HG02678 (cell line): ENCODE results near the gene CCND1.
"Not testable (repeated sequence)": the region's sequence is repeated elsewhere in the genome, so short reads cannot be mapped to it uniquely, and the experiment has no call there.

ENCODE experiments used
- ATAC-seq: cut with Tn5 transposase; IDR thresholded peaks from one replicate; pipeline ENCODE4 v1.9.1; 2021; ENCODE audit warnings: mild to moderate bottlenecking, moderate library complexity; ENCODE audit not compliant: unreplicated experiment

Gene CCND1

DNA sequence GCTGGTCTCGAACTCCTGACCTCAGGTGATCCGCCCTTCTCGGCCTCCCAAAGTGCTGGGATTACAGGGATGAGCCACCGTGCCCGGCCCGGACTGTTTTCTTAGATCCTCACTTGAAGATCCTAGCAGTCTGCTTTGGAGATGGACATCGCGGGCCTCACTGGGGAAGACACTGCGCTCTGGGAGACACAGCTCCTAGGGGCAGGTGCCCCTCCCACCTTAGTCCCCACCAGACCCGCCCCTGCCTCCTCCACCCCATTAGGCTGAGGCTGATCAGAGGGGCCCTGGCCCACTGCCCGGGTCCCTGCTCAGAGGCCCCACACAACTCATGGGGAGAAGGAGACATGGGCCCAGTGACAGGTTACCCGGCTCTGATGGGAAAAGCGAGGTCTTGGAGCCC, 45.5 kb downstream of the CCND1 start:
- no peak for ATAC-seq

- ATAC-seq = no peak
Observed at GRCh38 chr11:69686856-69687255, 45.9 kb downstream of the CCND1 start.

- ATAC-seq = not testable (repeated sequence)
Observed at GRCh38 chr11:69687969-69688771, 47.2 kb downstream of the CCND1 start.

DNA sequence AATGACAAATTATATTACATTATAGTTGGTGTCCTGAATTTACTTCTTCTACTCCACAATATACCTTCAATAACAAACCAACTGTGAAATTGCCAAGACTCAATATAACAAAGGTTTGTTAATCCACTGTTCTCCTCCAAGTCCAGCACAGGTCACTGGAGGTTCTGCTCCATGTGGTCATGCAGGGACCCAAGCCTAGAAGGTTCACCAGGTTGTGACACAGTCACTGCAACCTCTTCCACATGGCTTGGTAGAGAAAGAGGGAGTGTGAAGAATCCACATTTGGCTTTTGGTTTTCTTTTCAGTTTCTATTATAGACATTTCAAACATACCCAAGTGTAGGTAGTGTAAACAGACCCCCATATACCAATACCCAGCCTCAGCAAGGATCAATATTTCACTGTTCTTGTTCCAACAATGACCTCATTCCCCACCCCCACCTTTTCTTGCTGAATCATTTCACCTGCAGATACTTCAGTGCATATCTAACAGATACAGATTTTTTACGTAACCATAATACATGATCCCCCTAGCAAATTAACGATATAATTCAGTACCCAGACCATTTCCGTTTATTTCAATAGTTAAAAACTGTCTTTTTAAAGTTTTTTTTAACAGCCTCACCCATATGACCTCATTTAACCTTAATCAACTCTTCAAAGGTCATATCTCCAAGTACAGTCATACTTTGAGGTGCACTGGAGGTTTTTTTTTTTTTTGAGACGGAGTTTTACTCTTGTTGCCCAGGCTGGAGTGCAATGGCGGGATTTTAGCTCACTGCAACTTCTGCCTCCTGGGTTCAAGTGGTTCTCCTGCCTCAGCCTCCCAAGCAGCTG, 48.7 kb downstream of the CCND1 start:
- ATAC-seq = no peak

- no peak for ATAC-seq
Observed at GRCh38 chr11:69691463-69691862, 50.5 kb downstream of the CCND1 start.

DNA sequence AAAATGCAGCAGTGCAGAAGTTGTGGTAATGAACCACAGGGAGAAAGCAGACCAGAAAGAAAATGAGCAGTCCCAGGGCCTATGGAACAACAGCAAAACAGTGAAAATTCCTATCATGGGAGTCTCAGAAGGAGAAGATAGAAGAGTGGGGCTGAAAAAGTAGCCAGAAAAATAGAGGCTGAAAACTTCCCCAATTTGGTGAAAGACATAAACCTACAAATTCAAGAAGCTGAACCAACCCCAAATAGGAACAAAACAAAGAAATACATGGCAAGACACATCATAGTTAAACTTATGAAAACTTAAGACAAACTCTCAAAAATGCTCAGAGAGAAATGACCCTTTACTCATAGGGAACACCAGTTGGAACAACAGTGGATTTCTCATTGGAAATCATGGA, 51.5 kb downstream of the CCND1 start:
- no peak for ATAC-seq

- ATAC-seq = no peak
Observed at GRCh38 chr11:69694781-69695180, 53.8 kb downstream of the CCND1 start.

DNA sequence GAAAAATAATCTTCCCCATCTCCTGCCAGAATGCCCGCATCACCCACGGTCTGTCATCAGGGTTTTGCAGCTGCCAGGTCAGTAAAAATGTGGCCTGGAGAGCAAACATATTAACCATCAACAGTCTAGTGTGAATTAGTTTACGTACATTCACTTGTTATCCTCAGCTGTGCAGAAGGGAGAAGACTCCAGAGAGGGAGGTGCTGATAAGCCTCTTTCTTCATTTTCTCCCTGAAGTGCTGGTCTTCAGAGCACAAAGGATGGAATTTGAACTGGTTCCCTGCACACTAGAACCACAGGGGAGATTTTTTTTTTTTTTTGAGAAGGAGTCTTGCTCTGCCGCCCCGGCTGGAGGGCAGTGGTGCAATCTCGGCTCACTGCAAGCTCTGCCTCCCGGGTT, 54.6 kb downstream of the CCND1 start:
- ATAC-seq = no peak

DNA sequence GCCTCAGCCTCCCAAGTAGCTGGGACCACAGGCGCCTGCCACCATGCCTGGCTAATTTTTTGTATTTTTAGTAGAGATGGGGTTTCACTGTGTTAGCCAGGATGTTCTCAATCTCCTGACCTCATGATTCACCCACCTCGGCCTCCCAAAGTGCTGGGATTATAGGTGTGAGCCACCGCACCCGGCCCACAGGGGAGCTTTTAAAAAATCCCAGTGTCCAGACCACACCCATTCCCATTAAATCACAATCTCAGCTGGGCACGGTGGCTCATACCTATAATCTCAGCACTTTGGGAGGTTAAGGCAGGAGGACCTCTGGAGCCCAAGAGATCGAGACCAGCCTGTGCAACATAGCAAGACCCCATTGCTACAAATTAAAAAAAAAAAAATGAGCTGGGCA, 55.0 kb downstream of the CCND1 start:
- not testable (repeated sequence) for ATAC-seq

DNA sequence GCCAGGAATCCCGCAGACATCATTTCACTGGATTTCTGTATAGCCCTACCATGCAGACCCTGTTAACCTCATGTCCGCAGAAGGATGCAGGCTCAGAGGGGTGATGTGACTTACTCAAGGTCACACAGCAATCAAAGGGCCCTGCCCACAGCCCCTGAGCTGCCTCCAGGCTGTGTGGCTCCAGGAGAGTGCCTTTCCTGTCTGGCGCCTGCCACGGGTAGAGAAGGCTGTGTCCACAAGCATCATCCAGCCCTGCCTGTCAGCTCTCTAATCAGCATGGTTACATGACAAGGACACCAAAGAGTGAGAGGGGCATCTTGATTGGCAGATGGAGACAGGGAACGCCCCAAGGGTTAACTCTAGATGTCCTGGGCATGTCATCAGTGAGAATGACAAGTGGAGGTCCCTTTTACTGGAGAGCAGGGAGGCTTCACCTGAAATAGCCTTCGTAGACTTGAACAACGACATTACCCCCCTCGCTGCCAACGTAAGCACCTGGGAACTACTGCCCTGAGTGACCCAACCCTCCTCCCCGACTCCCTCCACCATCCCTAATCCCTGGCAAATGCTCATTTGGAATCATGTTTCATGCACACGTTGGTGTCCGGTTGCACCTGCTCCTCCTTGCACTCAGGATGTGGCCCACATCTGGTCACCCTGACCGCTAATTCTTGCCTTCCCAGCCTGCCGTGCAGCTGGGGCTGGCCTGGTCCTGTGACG, 56.0 kb downstream of the CCND1 start:
- ATAC-seq = no peak

GRCh38 chr11:69697469-69697843, 56.5 kb downstream of the CCND1 start:
- ATAC-seq = no peak

GRCh38 chr11:69697861-69698260, 56.9 kb downstream of the CCND1 start:
- no peak for ATAC-seq

DNA sequence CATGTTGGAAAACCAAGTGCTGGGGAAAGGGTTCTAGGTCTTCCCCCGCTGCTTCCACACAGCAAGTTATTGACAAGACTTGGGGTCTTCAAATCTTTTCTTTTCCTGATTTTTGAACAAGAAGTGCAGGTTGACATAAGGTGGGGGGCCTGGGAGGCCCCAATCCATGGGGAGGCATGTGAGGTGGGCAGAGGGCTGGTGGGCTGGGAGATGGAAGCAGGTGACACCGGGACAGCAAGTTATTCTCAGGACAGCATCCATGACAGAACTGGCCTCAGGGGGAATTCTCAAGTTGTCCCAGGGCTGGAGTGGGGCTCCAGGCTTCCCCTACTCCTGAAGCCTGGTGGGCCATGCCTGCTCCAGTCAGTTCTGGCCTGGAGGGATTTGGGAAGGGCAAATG, 57.4 kb downstream of the CCND1 start:
- ATAC-seq = no peak

DNA sequence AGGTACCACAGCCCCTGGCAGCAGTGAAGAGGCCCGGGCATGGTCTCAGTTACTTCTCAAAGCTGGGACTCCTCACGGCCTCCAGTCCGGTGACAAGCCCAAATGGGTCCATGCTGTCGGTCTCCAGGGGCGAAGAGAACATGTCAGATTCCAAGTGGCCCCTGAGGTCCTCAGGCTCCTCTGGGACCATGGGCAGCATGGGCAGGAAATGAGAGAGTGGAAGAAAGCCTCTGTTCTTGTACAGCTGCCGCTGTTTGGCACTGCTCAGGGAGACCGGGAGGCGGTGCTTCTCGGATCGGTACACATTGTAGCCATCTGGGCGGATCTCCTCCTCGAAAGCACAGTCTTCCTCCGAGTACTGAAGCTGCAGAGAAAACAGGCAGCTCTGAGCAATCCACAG, 58.3 kb downstream of the CCND1 start:
- ATAC-seq = no peak

DNA sequence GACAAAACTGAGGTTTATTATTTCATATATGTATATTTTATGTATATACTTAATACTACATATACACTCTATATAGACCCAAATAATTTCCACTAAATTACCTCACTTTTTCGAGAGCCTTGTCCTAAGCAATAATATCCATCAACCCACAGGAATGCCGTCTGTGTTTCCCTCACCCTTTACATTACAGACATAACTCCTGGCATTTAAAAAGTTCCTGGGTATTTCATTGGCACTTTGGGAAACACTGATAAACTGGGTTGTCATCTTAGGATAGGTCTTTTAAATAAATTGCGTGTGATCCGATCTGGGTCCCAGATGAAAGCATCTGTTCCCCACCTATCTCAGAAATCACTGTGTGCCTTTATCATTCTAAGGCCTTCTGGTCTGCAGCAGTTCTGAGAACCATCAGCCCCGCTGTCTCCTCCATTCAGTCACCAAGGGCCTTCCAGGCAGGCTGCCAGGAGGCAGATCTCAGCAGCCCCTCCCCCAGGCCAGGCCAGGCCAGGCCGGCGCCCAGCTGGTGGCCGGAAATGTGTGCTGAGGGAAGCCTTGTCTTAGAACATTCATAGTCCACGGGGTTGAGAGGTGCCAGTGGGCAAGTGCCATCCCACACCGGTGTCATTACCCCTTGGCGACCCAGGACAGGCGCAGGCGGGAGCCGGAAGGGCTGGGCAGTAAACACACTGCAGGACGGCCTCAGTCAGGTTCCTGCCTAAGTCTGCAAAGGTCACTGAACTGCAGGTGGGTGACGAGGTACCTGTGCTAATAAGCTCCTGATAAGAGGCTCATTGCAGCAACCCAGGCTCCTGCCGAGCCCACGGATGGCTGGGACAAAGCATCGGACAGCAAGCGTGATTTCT, 59.6 kb downstream of the CCND1 start:
- ATAC-seq = no peak

- no peak for ATAC-seq
Observed at GRCh38 chr11:69702239-69702691, 61.3 kb downstream of the CCND1 start.

DNA sequence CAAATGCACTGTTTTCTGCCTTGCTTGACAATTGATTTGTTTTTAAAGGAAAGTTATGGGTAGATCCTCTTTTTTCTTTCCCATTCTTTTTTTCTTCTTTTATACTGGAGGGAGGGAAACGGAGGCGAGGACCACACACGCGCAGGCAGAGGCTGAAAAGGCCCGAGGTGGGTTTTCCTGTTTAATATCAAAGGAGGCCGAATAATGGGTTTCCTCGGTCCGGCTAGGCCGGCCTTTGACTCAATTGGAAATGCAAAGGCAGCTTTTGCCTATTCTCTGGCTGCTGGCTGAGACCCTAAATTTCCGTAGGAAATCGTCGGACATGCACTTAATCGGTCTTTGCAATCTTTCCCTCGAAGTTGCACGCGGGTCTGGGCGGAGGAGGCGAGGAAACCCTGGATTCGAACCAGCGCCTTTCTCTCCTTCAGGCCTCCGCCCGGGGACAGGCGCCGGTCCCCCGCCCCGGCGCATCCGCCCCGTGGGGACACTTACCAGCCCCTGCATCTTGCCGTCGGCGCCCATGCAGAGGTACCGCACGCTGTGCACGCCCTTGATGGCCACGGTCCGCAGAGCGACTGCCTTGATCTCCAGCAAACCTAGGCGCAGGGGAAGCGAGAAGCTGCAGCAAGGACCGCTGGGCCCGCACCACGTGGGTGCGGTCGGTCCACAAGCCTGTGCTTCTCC, 62.0 kb downstream of the CCND1 start:
- ATAC-seq = no peak

GRCh38 chr11:69703453-69703767, 62.5 kb downstream of the CCND1 start:
- ATAC-seq = no peak
